SH-SY5Y (cell line): Measurements from ENCODE around the gene CCDC200.

Source experiments
- GATA2 ChIP-seq: IDR thresholded peaks from 2 replicates; pipeline ENCODE4 v1.6.1; 2011; ENCODE audit warnings: mild to moderate bottlenecking, low read depth, low read length
- GATA3 ChIP-seq: IDR thresholded peaks from 2 replicates; pipeline ENCODE4 v1.6.1; 2011; ENCODE audit warnings: low read depth, mild to moderate bottlenecking, low read length, moderate library complexity

DNA sequence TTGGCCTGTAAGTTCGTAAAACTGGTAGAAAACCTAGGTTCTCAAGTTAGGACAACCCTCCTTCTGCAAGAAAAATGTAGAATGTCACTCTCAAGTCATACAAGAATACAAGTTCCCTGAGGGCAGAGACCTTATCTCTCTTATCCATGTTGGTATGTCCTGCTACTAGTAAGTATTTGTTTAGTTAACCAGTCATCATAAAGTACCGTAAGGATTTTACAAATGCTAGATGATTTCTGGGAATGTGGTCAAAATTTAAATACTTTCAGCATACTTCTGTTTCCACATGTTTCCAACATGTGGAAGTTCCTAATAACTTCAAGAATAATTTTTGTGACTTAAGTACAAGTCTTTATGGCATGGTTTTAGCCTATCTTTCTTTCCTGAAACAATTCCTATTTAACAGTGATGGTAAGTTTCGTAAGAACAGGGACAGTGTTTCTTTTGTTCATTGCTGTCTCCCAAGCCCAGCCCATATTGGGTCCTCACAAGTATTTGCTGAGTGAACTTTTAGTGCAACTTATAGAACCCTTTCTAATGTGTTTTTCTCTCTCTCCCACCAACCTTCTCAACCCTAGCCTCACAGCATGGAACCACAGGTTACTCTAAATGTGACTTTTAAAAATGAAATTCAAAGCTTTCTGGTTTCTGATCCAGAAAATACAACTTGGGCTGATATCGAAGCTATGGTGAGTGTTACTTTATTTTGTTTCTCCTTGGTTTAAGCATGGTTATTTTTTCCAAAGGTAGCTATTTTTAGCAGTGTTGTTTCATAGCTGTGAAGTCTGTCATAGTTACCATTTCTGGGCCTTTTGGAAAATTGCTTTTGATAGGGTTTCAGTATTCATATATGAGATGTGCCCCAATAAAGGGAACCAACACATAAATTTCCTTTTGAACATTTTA lies 53.0 kb downstream of the CCDC200 start:
- no peak for TF ChIP-seq GATA2
- no peak for TF ChIP-seq GATA3
